Astrocyte (in vitro differentiated cells and primary cell): ENCODE results near the gene TET1.

Experiments
- CTCF ChIP-seq: IDR thresholded peaks from 2 replicates; pipeline ENCODE4 v1.5.1; 2011; ENCODE audit warnings: low read depth, mild to moderate bottlenecking, inconsistent platforms, low read length, moderate library complexity; ENCODE audit not compliant: insufficient read depth
- EZH2 ChIP-seq: IDR thresholded peaks from 2 replicates; pipeline ENCODE4 v1.6.1; 2012; ENCODE audit warnings: mild to moderate bottlenecking, low read length, inconsistent platforms; ENCODE audit not compliant: insufficient read depth

GRCh38 chr10:68628576-68629127, 68.5 kb downstream of the TET1 start:
- TF ChIP-seq CTCF = no peak
- no peak for TF ChIP-seq EZH2
